ENCODE data around the gene TGFB1.
A peak's percentile ranks its signal among the peaks of the same experiment; 100 is the strongest.

TGFB1 gene

DNA sequence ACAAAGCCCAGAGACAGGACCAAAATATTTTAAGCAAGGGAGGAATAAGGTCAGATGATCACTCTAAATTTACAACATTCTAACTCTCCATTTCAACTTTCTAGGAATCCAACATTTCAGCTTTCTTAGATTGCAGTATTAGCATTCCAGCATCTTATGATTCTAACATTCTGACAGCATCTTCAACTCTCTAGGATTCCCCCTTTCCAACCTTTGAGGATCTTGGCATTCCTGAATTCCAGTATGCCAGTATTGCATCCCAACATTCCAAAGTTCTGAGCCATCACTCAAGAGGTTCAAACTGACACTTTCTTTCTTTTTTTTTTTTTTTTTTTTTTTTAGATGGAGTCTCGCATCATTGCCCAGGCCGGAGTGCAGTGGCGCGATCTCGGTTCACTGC lies 13.8 kb downstream of the TGFB1 start:
- no peak for DNase-seq

DNA sequence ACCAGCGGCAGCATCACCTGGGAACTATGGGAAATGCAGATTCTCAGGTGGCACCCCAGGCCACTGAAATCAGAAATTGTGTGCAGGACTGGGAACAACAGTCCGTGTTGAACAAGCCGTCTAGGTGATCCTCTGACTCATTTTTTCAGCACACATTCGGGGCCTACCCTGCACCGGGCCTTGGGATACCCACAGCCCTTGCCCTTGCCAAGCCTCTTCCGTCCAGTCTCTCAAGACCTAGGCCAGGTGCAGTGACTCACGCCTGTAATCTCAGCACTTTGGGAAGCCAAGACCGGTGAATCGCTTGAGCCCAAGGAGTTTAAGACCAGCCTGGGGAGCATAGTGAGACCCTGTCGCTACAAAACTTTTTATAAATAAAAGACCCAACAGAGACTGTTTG lies 18.3 kb downstream of the TGFB1 start:
- no peak for DNase-seq

DNA sequence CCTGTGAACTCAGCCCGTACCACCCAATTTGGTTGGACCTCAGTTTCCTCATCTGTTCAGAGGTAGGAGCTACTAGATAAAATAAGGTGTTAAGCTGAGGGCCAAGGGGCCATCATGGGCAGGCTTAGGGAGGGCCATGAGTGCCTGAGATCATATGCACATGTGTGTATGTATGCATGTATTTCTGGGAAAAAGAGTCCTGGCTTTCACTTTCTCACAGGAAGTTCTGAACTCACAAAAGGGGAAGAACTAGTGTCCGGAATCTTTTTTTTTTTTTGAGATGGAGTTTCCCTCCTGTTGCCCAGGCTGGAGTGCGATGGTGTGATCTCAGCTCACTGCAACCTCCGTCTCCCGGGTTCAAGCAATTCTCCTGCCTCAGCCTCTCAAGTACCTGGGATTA lies 18.9 kb downstream of the TGFB1 start:
- DNase-seq = no peak

DNA sequence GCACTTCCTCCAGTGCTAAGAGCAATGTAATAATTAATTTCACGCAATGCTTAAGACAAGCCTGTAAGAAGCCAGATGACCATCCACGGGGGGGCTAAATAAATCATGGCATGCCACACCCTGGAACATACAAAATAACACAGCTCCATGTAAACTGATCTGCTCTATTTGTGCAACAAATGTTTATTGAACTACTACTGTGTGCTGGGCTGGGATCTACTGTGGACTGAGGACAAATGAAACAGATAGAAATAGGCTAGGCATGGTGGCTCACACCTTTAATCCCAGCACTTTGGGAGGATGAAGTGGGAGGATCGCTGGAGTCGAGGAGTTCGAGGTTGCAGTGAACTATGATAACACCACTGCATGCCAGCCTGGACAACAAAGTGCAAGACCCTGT lies 21.3 kb downstream of the TGFB1 start:
- no peak for DNase-seq

DNA sequence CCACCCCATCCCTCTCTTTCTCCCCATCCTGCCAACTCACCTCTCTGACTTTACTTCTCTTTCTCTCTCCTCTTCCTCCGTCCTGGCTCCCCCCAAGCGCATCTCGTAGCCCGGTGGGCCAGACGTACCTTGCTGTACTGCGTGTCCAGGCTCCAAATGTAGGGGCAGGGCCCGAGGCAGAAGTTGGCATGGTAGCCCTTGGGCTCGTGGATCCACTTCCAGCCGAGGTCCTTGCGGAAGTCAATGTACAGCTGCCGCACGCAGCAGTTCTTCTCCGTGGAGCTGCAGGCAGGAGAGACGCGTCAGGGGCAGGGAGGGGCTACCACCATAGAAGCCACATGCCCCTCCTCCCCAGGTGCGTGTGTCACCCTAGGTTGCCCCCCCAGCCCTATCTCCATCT lies 21.7 kb downstream of the TGFB1 start:
- DNase-seq = no peak

DNA sequence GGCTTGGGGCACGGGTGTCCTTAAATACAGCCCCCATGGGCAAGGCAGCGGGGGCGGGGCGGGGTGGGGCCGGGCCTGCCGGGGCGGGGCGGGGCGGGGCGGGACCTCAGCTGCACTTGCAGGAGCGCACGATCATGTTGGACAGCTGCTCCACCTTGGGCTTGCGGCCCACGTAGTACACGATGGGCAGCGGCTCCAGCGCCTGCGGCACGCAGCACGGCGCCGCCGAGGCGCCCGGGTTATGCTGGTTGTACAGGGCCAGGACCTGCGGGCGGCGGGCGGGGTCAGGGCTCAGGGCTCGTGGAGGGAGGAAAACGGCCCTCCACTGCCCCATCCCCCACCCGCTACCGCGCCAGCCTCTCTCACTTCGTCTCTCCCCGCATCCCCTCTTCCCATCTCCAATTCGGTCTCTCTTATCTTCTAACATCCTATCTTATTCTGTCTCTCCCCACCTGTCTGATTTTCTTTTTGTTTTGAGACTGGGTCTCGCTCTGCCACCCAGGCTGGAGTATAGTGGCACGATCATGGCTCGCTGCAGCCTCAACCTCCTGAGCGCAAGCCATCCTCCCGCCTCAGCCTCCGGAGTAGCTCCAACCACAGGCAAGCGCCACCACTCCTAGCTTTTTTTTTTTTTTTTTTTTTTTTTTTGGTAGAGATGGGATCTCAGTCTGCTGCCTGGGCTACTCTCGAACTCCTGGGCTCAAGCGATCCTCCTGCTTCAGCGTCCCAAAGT lies 22.6 kb downstream of the TGFB1 start:
- DNase-seq = no peak

- DNase-seq = no peak
Measured at GRCh38 chr19:41330481-41330880, 23.2 kb downstream of the TGFB1 start.

DNA sequence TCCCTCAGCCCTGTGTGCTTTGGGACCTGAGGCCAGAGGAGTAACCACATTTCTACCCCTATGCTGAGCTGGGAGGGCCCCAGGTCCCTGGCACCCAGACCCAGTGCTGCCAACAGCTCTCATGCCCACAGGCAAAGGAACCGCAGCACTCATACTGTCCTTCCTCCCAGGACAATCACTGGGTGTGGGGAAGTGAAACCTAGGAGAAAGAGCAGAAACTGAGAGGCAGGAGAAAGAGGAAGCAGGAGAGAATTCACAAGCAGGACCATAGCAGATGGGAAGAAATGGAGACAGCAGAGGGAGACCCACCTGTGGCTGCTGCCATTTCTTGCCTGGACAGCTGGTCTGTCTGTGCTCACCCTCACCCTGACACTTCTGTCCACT lies 24.9 kb downstream of the TGFB1 start:
- DNase-seq = no peak

GRCh38 chr19:41328157-41328841 lies 25.4 kb downstream of the TGFB1 start:
- no peak for DNase-seq

DNA sequence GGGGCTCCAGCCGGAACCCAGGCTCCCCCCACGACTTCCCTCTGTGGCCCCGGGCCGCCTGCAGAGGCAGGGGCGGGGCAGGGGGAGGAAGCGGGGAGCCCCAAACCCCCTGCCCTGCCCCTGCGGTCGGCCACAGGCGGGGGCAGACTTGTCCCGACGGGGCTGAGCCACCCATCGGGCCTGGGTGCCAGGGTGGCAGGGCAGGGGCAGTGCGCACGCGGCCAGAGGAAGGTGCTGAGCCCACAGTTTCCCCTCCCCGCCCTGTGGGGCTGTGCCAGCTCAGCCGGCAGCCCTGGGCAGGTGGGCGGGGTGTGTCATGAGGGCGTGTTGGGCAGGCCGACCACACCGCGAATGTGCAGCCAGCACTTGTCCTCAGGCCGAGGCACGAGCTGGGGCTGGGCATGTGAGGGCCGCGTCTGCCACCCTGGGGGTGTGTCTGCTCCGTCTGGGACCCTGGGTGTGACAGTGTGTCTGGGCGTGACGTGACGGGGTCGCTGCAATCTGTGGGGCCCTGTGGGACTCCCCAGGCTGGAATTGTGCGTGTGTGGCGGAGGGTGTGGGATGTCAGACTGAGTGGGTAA lies 26.1 kb downstream of the TGFB1 start:
- DNase-seq = peak; percentile 90

DNA sequence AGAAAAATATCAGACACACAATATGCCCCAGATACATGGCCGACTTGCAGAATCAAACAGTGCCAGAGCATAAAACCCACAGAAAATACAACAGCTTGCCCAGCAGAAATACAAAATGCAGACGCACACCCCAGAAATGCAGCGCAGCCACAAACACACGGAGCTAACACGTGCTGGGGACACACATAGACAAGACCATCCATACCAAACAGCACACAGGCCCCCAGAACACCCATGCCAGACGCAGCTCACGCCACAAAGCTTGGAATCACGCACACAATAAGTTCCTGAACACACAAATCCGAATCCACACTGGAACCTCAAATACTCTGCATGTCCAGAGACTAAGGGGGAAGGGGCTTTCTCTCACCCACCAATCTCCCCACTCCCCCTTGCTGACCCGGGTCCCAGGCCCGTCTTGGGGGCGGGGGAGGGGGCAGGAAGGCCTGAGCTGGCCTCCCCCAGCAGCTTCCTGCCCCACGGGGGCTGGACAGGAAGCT lies 26.6 kb downstream of the TGFB1 start:
- DNase-seq = no peak

DNA sequence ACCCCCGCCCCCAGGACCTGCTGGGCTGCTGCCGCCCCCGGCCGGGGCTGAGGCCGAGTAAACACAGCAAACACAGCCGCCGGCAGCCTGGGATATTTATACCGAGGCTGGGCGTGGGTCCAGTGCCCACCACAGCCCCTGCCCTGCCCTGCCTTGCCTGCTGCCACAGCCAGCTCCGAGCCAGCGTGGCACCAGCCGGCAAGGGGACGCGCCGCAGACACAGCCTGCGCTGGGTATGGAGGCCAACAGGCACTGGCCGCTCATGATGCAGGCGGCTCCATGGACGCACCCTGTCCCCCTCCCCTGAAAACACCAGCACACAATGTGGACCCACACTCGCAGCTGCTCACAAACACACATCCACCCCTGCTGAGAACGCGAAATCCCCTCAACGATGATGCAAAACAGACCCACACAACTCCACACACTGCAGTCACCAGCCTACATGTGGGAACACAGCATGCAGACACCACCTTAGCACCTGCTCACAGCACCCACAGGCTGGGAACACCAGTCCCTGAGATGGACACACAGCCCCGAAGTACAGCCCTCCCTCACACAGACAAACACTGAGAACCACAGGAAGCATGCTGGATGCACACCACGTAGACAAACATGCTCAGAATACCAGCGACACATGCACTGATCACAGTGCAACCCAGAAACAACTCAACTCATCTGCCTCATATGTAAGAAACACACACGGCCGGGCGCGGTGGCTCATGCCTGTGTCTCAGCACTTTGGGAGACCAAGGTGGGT lies 27.6 kb downstream of the TGFB1 start:
- no peak for DNase-seq

GRCh38 chr19:41325640-41325946 lies 28.1 kb downstream of the TGFB1 start:
- no peak for DNase-seq

GRCh38 chr19:41324921-41325639 lies 28.6 kb downstream of the TGFB1 start:
- DNase-seq = no peak

- DNase-seq = no peak
Measured at GRCh38 chr19:41324231-41324702, 29.5 kb downstream of the TGFB1 start.

DNA sequence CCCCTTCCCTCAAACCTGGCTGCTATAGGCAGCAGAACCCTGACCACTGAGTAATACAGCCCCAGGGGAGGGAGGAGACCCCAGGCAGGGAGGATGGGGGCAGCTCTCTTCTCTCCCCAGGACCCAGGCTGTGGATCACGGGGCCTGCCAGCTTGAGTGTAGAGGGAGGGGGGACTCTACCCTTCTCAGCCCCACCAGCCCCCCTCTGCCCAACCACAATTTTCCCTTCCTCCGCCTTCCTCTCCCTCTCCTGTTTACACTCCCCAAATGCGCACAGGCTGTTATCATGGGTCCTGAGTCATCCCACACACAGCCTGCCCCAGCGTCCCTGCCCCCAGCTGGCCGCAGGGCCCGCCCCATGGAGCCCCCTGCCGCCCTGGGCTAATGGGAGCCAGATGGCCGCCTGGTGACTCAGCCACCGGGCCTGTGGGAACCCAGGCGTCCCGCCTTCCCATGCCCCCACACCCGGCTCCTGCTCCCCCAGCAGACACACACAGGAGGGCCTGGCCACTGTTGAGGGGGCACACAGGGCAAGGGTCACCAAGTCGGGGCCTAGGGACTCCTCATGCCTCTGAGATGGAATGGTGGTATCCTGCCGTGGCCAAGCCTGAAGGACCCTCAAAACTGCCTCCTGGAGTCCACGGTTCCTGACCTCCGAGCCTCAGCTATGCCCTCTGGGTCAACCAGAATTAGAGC lies 30.1 kb downstream of the TGFB1 start:
- DNase-seq = no peak

- no peak for DNase-seq
Measured at GRCh38 chr19:41323023-41323422, 30.7 kb downstream of the TGFB1 start.

DNA sequence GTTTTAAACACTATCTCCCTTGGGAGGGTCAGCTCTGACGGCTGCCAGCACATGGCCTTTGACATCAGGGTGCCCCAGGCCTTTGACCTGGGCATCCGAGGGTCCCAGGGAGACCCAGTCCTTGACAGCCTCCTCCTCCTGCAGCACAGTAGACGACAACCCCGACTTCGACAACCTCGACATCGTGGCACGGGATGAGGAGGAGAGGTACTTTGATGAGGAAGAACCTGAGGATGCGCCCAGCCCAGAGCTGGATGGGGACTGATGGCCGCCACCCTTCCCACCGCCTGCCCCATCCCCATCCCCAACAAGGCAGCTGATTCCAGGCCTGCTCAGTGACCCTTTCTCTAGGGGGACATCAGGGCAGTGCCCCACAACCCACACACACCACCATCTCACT lies 31.3 kb downstream of the TGFB1 start:
- no peak for DNase-seq

- DNase-seq = no peak
Measured at GRCh38 chr19:41321600-41322270, 32.0 kb downstream of the TGFB1 start.

- DNase-seq = no peak
Measured at GRCh38 chr19:41321204-41321599, 32.5 kb downstream of the TGFB1 start.

- no peak for DNase-seq
Measured at GRCh38 chr19:41320568-41320967, 33.2 kb downstream of the TGFB1 start.

GRCh38 chr19:41320185-41320518 lies 33.6 kb downstream of the TGFB1 start:
- no peak for DNase-seq

All from activated CD4-positive, CD25-positive, alpha-beta regulatory T cell treated with anti-CD3 and anti-CD28 coated beads, Interleukin-2, amount 50 U/mL, for 72 hours (primary cell).